Gastroesophageal sphincter (tissue), 4 donors: ENCODE results near the gene UBL3. TPM values are rescaled to one million over a fixed set of nuclear protein-coding genes. Genes with fewer than 3 reads are reported as not detected.

Experiments
- ATAC-seq: fragments of 150-250 bp; one replicate; pipeline ENCODE4 v1.9.1; 2016; ENCODE audit warnings: mild to moderate bottlenecking, moderate library complexity
- H3K27ac ChIP-seq, 4 donors: fragments of 200-600 bp; sonication (generic) in 3 of 4; 1 replicate in 3 of 4; 2 replicates in 1 of 4; pipeline ENCODE4 v1.5.1; 2016 to 2019
- H3K27me3 ChIP-seq: fragments of 200-600 bp; sonication (generic); one replicate; pipeline ENCODE4 v1.5.1; 2019
- H3K36me3 ChIP-seq, 2 donors: fragments of 200-600 bp; sonication (generic); one replicate each; pipeline ENCODE4 v1.5.1; 2019; ENCODE audit warnings: control low read depth in 1 of 2
- H3K4me1 ChIP-seq, 3 donors: fragments of 200-600 bp; sonication (generic); 1 replicate in 2 of 3; 2 replicates in 1 of 3; pipeline ENCODE4 v1.5.1; 2016 to 2019; ENCODE audit warnings: control low read depth in 2 of 3
- H3K4me3 ChIP-seq, 2 donors: fragments of 200-600 bp; sonication (generic); one replicate each; pipeline ENCODE4 v1.5.1; 2019; ENCODE audit warnings: mild to moderate bottlenecking in 1 of 2, moderate library complexity in 1 of 2
- H3K9me3 ChIP-seq, 3 donors: fragments of 200-600 bp; sonication (generic); one replicate each; pipeline ENCODE4 v1.5.1; 2017 to 2019; ENCODE audit warnings: control low read depth in 2 of 3
- CTCF ChIP-seq, 4 experiments: fragments of 200-600 bp in 2 of 4; fragments of 450-650 bp in 2 of 4; sonication (generic) in 1 of 4; IDR thresholded peaks; one replicate each; pipeline ENCODE4 v1.5.1; 2017 to 2019; ENCODE audit warnings: antibody characterized with exemption in 4 of 4, mild to moderate bottlenecking in 2 of 4, moderate library complexity in 2 of 4
- EP300 ChIP-seq: sonication (generic); formaldehyde crosslinking; IDR thresholded peaks from one replicate; pipeline ENCODE4 v1.6.1; 2017; ENCODE audit warnings: antibody characterized with exemption, mild to moderate bottlenecking
- POLR2A ChIP-seq, 2 donors: fragments of 450-650 bp; IDR thresholded peaks; one replicate each; pipeline ENCODE4 v1.6.1; 2017; ENCODE audit warnings: antibody characterized with exemption in 2 of 2, mild to moderate bottlenecking in 2 of 2, moderate library complexity in 1 of 2
- POLR2AphosphoS5 ChIP-seq: sonication (generic); formaldehyde crosslinking; IDR thresholded peaks from one replicate; pipeline ENCODE4 v1.6.1; 2017; ENCODE audit warnings: antibody characterized with exemption
- WGBS, 2 donors: methylation state at CpG; one replicate each; pipeline ENCODE4 v1.1.5; 2018; ENCODE audit warnings: low coverage in 1 of 2; 5-methylcytosine and 5-hydroxymethylcytosine counted together
- total RNA-seq, 4 donors: library from RNA; depleted of rRNA; stranded (reverse); fragments of >200 nt; gene quantifications; one replicate each; pipeline ENCODE4 v1.1.0, GENCODE V29; 2016

Gene UBL3
- total RNA-seq, 4 donors from 2014 or later: 36.7 to 46.7 (median 38.6) TPM

- no peak overlapping the region for H3K4me3 ChIP-seq
- no peaks in the 10 kb centered on the region for H3K36me3 ChIP-seq
- ATAC-seq: no peak
- TF ChIP-seq EP300 (no peak), POLR2AphosphoS5 (no peak), POLR2A (IDR thresholded peaks at IDR 0.05) (no peak), CTCF (IDR thresholded peaks at IDR 0.05) (no peak)
- no peak overlapping the region for H3K27ac ChIP-seq
- no peaks in the 10 kb centered on the region for H3K27me3 ChIP-seq
- H3K9me3 ChIP-seq: no peaks in the 10 kb centered on the region
- H3K4me1 ChIP-seq: no peaks in the 10 kb centered on the region
- 27 to 54% methylated on average over 3 to 7 of the region's 7 CpGs for WGBS, 2 donors
Measured at GRCh38 chr13:29884671-29885430, 34.4 kb upstream of the UBL3 start.

GRCh38 chr13:29883941-29884518, 33.6 kb upstream of the UBL3 start:
- ATAC-seq: no peak
- no peak overlapping the region for H3K4me3 ChIP-seq
- TF ChIP-seq EP300 (no peak), CTCF (IDR thresholded peaks at IDR 0.05) (no peak), POLR2AphosphoS5 (no peak), POLR2A (IDR thresholded peaks at IDR 0.05) (no peak)
- no peaks in the 10 kb centered on the region for H3K4me1 ChIP-seq
- H3K9me3 ChIP-seq: no peaks in the 10 kb centered on the region
- no peak overlapping the region for H3K27ac ChIP-seq
- no peaks in the 10 kb centered on the region for H3K27me3 ChIP-seq
- no peaks in the 10 kb centered on the region for H3K36me3 ChIP-seq
- WGBS, 2 donors: 56 to 64% methylated on average over 4 to 6 of the region's 6 CpGs

- Histone ChIP-seq H3K4me3 (no peak overlapping the region), H3K36me3 (no peaks in the 10 kb centered on the region), H3K27me3 (no peaks in the 10 kb centered on the region), H3K9me3 (no peaks in the 10 kb centered on the region), H3K27ac (no peak overlapping the region), H3K4me1 (no peaks in the 10 kb centered on the region)
- no peak for TF ChIP-seq CTCF (IDR thresholded peaks at IDR 0.05)
- no peak for TF ChIP-seq POLR2AphosphoS5
- no peak for TF ChIP-seq EP300
- TF ChIP-seq POLR2A (IDR thresholded peaks at IDR 0.05): no peak
- 0 to 36% methylated on average over 1 of the region's 1 CpG for WGBS, 2 donors
- no peak for ATAC-seq
Measured at GRCh38 chr13:29882076-29882475, 31.7 kb upstream of the UBL3 start.

- Histone ChIP-seq H3K9me3 (no peaks in the 10 kb centered on the region), H3K36me3 (no peaks in the 10 kb centered on the region), H3K27me3 (no peaks in the 10 kb centered on the region), H3K4me1 (no peaks in the 10 kb centered on the region), H3K27ac (no peak overlapping the region), H3K4me3 (no peak overlapping the region)
- ATAC-seq: no peak
- 33 to 60% methylated on average over 2 of the region's 2 CpGs for WGBS, 2 donors
- TF ChIP-seq CTCF (IDR thresholded peaks at IDR 0.05) (no peak), POLR2AphosphoS5 (no peak), EP300 (no peak), POLR2A (IDR thresholded peaks at IDR 0.05) (no peak)
Measured at GRCh38 chr13:29878101-29878500, 27.7 kb upstream of the UBL3 start.
